ENCODE data around the gene TAS2R14. TPM values are rescaled to one million over a fixed set of nuclear protein-coding genes. Genes with fewer than 3 reads are reported as not detected.

The TAS2R14 gene
- polyA plus RNA-seq, 1 donor from 2014 or later: 14.9 TPM

GRCh38 chr12:10966314-10966713 lies 27.3 kb upstream of the TAS2R14 start:
- no peak overlapping the region for H3K27ac ChIP-seq (ENCODE audit: low read length)
- H3K9ac ChIP-seq (ENCODE audit: low read length): no peak overlapping the region
- no peaks in the 10 kb centered on the region for H3K9me3 ChIP-seq (ENCODE audit: low read length)
- H3K4me3 ChIP-seq (ENCODE audit: low read length): no peak overlapping the region
- H3K4me2 ChIP-seq (ENCODE audit: low read length): no peak overlapping the region
- no peaks in the 10 kb centered on the region for H4K20me1 ChIP-seq (ENCODE audit: insufficient read depth)
- no peaks in the 10 kb centered on the region for H3F3A ChIP-seq (ENCODE audit: insufficient read depth, low read length, poor library complexity, severe bottlenecking)
- no peak for TF ChIP-seq EZH2 (IDR thresholded peaks at IDR 0.05; ENCODE audit: borderline replicate concordance, insufficient read depth, low read length, poor library complexity, severe bottlenecking)
- TF ChIP-seq TAF1 (IDR thresholded peaks at IDR 0.05; ENCODE audit: low read depth): no peak
- no peak for TF ChIP-seq RAD21 (conservative IDR thresholded peaks at IDR 0.05)
- no peak for TF ChIP-seq POLR2AphosphoS5 (IDR thresholded peaks at IDR 0.05)
- TF ChIP-seq EP300 (conservative IDR thresholded peaks at IDR 0.05; ENCODE audit: poor library complexity, severe bottlenecking): no peak
- H3K27me3 ChIP-seq (ENCODE audit: insufficient read depth, low read depth, low read length): no peaks in the 10 kb centered on the region
- no peaks in the 10 kb centered on the region for H3K79me2 ChIP-seq (replicated peaks; ENCODE audit: insufficient read depth, low read length)
- no peaks in the 10 kb centered on the region for H3K36me3 ChIP-seq (ENCODE audit: insufficient read depth, low read length)
- no peak overlapping the region for H2AFZ ChIP-seq (ENCODE audit: low read depth, low read length)
- H3K9me2 ChIP-seq (ENCODE audit: insufficient read depth, low read length): no peaks in the 10 kb centered on the region

GRCh38 chr12:10965476-10965875 lies 26.4 kb upstream of the TAS2R14 start:
- Histone ChIP-seq H3K4me3 (ENCODE audit: low read length) (no peak overlapping the region), H3K27ac (ENCODE audit: low read length) (no peak overlapping the region), H3K9me2 (ENCODE audit: insufficient read depth, low read length) (no peaks in the 10 kb centered on the region), H3F3A (ENCODE audit: insufficient read depth, low read length, poor library complexity, severe bottlenecking) (no peaks in the 10 kb centered on the region), H3K4me2 (ENCODE audit: low read length) (no peak overlapping the region), H3K9ac (ENCODE audit: low read length) (no peak overlapping the region), H3K27me3 (ENCODE audit: insufficient read depth, low read depth, low read length) (no peaks in the 10 kb centered on the region), H2AFZ (ENCODE audit: low read depth, low read length) (no peak overlapping the region), H3K79me2 (replicated peaks; ENCODE audit: insufficient read depth, low read length) (no peaks in the 10 kb centered on the region), H3K9me3 (ENCODE audit: low read length) (no peaks in the 10 kb centered on the region), H4K20me1 (ENCODE audit: insufficient read depth) (no peaks in the 10 kb centered on the region), H3K36me3 (ENCODE audit: insufficient read depth, low read length) (no peaks in the 10 kb centered on the region)
- TF ChIP-seq EP300 (conservative IDR thresholded peaks at IDR 0.05; ENCODE audit: poor library complexity, severe bottlenecking): no peak
- no peak for TF ChIP-seq TAF1 (IDR thresholded peaks at IDR 0.05; ENCODE audit: low read depth)
- no peak for TF ChIP-seq SMC3 (conservative IDR thresholded peaks at IDR 0.05; ENCODE audit: poor library complexity)
- TF ChIP-seq MXI1 (conservative IDR thresholded peaks at IDR 0.05; ENCODE audit: poor library complexity, severe bottlenecking): no peak
- no peak for TF ChIP-seq CTCF (IDR thresholded peaks at IDR 0.05; ENCODE audit: poor library complexity, severe bottlenecking)
- TF ChIP-seq RAD21 (conservative IDR thresholded peaks at IDR 0.05): no peak
- no peak for TF ChIP-seq REST (IDR thresholded peaks at IDR 0.05; ENCODE audit: borderline replicate concordance)
- no peak for TF ChIP-seq POLR2AphosphoS5 (IDR thresholded peaks at IDR 0.05)
- TF ChIP-seq EZH2 (IDR thresholded peaks at IDR 0.05; ENCODE audit: borderline replicate concordance, insufficient read depth, low read length, poor library complexity, severe bottlenecking): no peak

Data from neural cell (in vitro differentiated cells).